Suprapubic skin (tissue), 4 donors: ENCODE data around the gene C16orf78. TPM values are rescaled to one million over a fixed set of nuclear protein-coding genes. Genes with fewer than 3 reads are reported as not detected.

Source experiments
- DNase-seq, 2 donors: peaks; one replicate each; pipeline ENCODE4 v3.0.0-alpha.2; 2019; ENCODE audit warnings: low spot score in 2 of 2
- H3K27ac ChIP-seq: fragments of 200-600 bp; sonication (generic); one replicate; pipeline ENCODE4 v1.5.1; 2019
- H3K27me3 ChIP-seq: fragments of 200-600 bp; sonication (generic); one replicate; pipeline ENCODE4 v1.5.1; 2019
- H3K36me3 ChIP-seq: fragments of 200-600 bp; sonication (generic); one replicate; pipeline ENCODE4 v1.5.1; 2019
- H3K4me1 ChIP-seq: fragments of 200-600 bp; sonication (generic); one replicate; pipeline ENCODE4 v1.5.1; 2019
- H3K4me3 ChIP-seq: fragments of 200-600 bp; sonication (generic); one replicate; pipeline ENCODE4 v1.5.1; 2019; ENCODE audit warnings: mild to moderate bottlenecking
- H3K9me3 ChIP-seq: fragments of 200-600 bp; sonication (generic); one replicate; pipeline ENCODE4 v1.5.1; 2019
- CTCF ChIP-seq, 2 donors: fragments of 200-600 bp in 1 of 2; fragments of 450-650 bp in 1 of 2; sonication (generic) in 1 of 2; IDR thresholded peaks; one replicate each; pipeline ENCODE4 v1.5.1; 2016 to 2019; ENCODE audit warnings: antibody characterized with exemption in 2 of 2, mild to moderate bottlenecking in 1 of 2, moderate library complexity in 1 of 2
- EP300 ChIP-seq: sonication (generic); formaldehyde crosslinking; IDR thresholded peaks from one replicate; pipeline ENCODE4 v1.6.1; 2017; ENCODE audit warnings: antibody characterized with exemption
- POLR2A ChIP-seq, 2 donors: fragments of 450-650 bp; IDR thresholded peaks; one replicate each; pipeline ENCODE4 v1.6.1; 2017; ENCODE audit warnings: antibody characterized with exemption in 2 of 2, mild to moderate bottlenecking in 2 of 2, moderate library complexity in 2 of 2
- POLR2AphosphoS5 ChIP-seq, 3 donors: sonication (generic); formaldehyde crosslinking; IDR thresholded peaks; one replicate each; pipeline ENCODE4 v1.6.1; 2017; ENCODE audit warnings: antibody characterized with exemption in 3 of 3
- WGBS: methylation state at CpG from one replicate; pipeline ENCODE4 v1.1.5; 2018; 5-methylcytosine and 5-hydroxymethylcytosine counted together
- total RNA-seq, 4 donors: library from RNA; depleted of rRNA; stranded (reverse); fragments of >200 nt; gene quantifications; one replicate each; pipeline ENCODE4 v1.1.0, GENCODE V29; 2016

The C16orf78 gene
- total RNA-seq, 4 donors from 2014 or later = not detected

- DNase-seq = peak in 1 of 2 donors; percentile 14
- Histone ChIP-seq H3K4me1 (peaks cover 9% of the 10 kb centered on the region), H3K36me3 (no peaks in the 10 kb centered on the region), H3K27ac (no peak overlapping the region), H3K4me3 (no peak overlapping the region), H3K27me3 (peaks cover 12% of the 10 kb centered on the region), H3K9me3 (no peaks in the 10 kb centered on the region)
- TF ChIP-seq POLR2AphosphoS5 (IDR thresholded peaks at IDR 0.05) (no peak), POLR2A (IDR thresholded peaks at IDR 0.05) (no peak), CTCF (IDR thresholded peaks at IDR 0.05) (no peak), EP300 (no peak)
- 74% methylated on average over 7 of the region's 7 CpGs for WGBS
Observed at GRCh38 chr16:49439050-49439449, 65.4 kb downstream of the C16orf78 start.

GRCh38 chr16:49439676-49440075 is 66.1 kb downstream of the C16orf78 start:
- Histone ChIP-seq H3K36me3 (no peaks in the 10 kb centered on the region), H3K27ac (no peak overlapping the region), H3K4me1 (peaks cover 9% of the 10 kb centered on the region), H3K9me3 (no peaks in the 10 kb centered on the region), H3K4me3 (no peak overlapping the region), H3K27me3 (peaks cover 12% of the 10 kb centered on the region)
- peak in 1 of 2 donors; percentile 31 for DNase-seq
- 91% methylated on average over 4 of the region's 4 CpGs for WGBS
- TF ChIP-seq POLR2A (IDR thresholded peaks at IDR 0.05) = no peak
- TF ChIP-seq CTCF (IDR thresholded peaks at IDR 0.05) = no peak

GRCh38 chr16:49440156-49441065 is 66.8 kb downstream of the C16orf78 start:
- H3K27ac ChIP-seq = no peak overlapping the region
- no peaks in the 10 kb centered on the region for H3K36me3 ChIP-seq
- no peaks in the 10 kb centered on the region for H3K9me3 ChIP-seq
- no peak overlapping the region for H3K4me3 ChIP-seq
- peak in 1 of 2 donors; percentile 24 for DNase-seq
- H3K4me1 ChIP-seq = peaks cover 9% of the 10 kb centered on the region
- TF ChIP-seq EP300 = no peak
- TF ChIP-seq POLR2A (IDR thresholded peaks at IDR 0.05) = no peak
- TF ChIP-seq CTCF (IDR thresholded peaks at IDR 0.05) = no peak
- TF ChIP-seq POLR2AphosphoS5 (IDR thresholded peaks at IDR 0.05) = no peak
- H3K27me3 ChIP-seq = peaks cover 12% of the 10 kb centered on the region
- 58% methylated on average over 19 of the region's 20 CpGs for WGBS

GRCh38 chr16:49441366-49441780 is 67.8 kb downstream of the C16orf78 start:
- H3K4me1 ChIP-seq = peaks cover 9% of the 10 kb centered on the region
- peak in 1 of 2 donors; percentile 64 for DNase-seq
- H3K27me3 ChIP-seq = peaks cover 12% of the 10 kb centered on the region
- WGBS = 17% methylated on average over 6 of the region's 18 CpGs
- no peaks in the 10 kb centered on the region for H3K9me3 ChIP-seq
- TF ChIP-seq POLR2AphosphoS5 (IDR thresholded peaks at IDR 0.05) (no peak), EP300 (no peak), CTCF (IDR thresholded peaks at IDR 0.05) (no peak), POLR2A (IDR thresholded peaks at IDR 0.05) (no peak)
- peak overlapping the region; percentile 12 for H3K4me3 ChIP-seq
- H3K36me3 ChIP-seq = no peaks in the 10 kb centered on the region
- H3K27ac ChIP-seq = no peak overlapping the region

GRCh38 chr16:49442805-49443204 is 69.2 kb downstream of the C16orf78 start:
- TF ChIP-seq POLR2AphosphoS5 (IDR thresholded peaks at IDR 0.05) = no peak
- no peak for TF ChIP-seq CTCF (IDR thresholded peaks at IDR 0.05)
- no peak for TF ChIP-seq POLR2A (IDR thresholded peaks at IDR 0.05)
- no peak for TF ChIP-seq EP300

More at GRCh38 chr16:49442805-49443204, 69.2 kb downstream of the C16orf78 start:
- no peaks in the 10 kb centered on the region for H3K36me3 ChIP-seq
- no peak overlapping the region for H3K27ac ChIP-seq
- H3K4me3 ChIP-seq = no peak overlapping the region
- peak in 1 of 2 donors; percentile 34 for DNase-seq
- no peaks in the 10 kb centered on the region for H3K9me3 ChIP-seq
- H3K27me3 ChIP-seq = peaks cover 12% of the 10 kb centered on the region
- peaks cover 9% of the 10 kb centered on the region for H3K4me1 ChIP-seq
- WGBS = 63% methylated on average over 5 of the region's 5 CpGs
